ENCODE measurements around the gene PKNOX2. TPM values are rescaled to one million over a fixed set of nuclear protein-coding genes. Genes with fewer than 3 reads are reported as not detected.

PKNOX2 gene
- total and polyA plus RNA-seq, 10 of the 15 experiments (the other 5 are each of a cell fraction or from before 2014, with no cell fraction given), result not detected

DNA sequence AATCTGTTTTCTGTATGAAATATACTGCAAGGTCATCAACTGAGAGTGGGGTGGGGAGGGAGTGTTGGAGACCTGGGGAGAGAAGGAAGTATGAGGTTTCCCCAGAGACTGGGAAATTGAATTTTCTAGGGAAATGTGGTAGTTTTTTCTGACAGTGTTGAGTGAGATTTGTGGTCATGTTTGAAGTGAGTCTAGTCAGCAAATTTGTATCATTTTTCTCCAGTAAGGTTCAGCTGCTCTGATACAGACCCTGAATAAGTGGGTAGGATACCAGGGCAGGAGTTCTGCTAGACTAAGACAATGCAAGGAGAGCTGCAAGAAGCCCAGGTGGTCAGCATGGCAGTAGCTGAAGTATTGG, 112.0 kb downstream of the PKNOX2 start:
- Histone ChIP-seq H3K9ac (ENCODE audit: control insufficient read depth, insufficient read depth, low read length) (no peak overlapping the region), H4K20me1 (ENCODE audit: control insufficient read depth, insufficient read depth) (no peaks in the 10 kb centered on the region), H3K27ac (ENCODE audit: control insufficient read depth, insufficient read depth) (no peak overlapping the region), H3K36me3 (ENCODE audit: control insufficient read depth in 2 of 2, insufficient read depth in 2 of 2, low read length in 1 of 2) (no peaks in the 10 kb centered on the region), H3K79me2 (ENCODE audit: control insufficient read depth, insufficient read depth, low read length) (no peaks in the 10 kb centered on the region), H2AFZ (ENCODE audit: control insufficient read depth, low read depth, low read length) (no peak overlapping the region), H3K4me1 (ENCODE audit: control insufficient read depth, insufficient read depth, low read length) (no peaks in the 10 kb centered on the region), H3K9me3 (replicated peaks; ENCODE audit: control insufficient read depth, insufficient read depth, low read length) (no peaks in the 10 kb centered on the region), H3K4me3 (no peak overlapping the region), H3K4me2 (ENCODE audit: control insufficient read depth, insufficient read depth) (no peak overlapping the region), H3K27me3 (replicated peaks in 1 of 2; ENCODE audit: control insufficient read depth in 2 of 2, insufficient read depth in 2 of 2, low read length in 1 of 2) (peaks cover 5 to 8% of the 10 kb centered on the region in 2 experiments)
- ChIA-PET POLR2A (no interaction called here), RAD21 (ENCODE audit: unreplicated experiment) (no interaction called here), SMC1A (ENCODE audit: uncharacterized antibody, unreplicated experiment) (no interaction called here), CTCF (interaction anchor here (0.8 kb wide), 1 partner anchor 48 kb away, joined by 5 read pairs; no protein-coding TSS in a partner anchor)
- in situ Hi-C loops (cut with MboI), result no loop called here
- no peak for ATAC-seq
- intact Hi-C loops (cut with micrococcal nuclease; ENCODE audit: unreplicated experiment), result no loop called here
- no TSS peak for BruUV-seq (replicated peaks)
- no peak for FAIRE-seq
- DNase-seq (ENCODE audit: low read depth, low spot score), result no peak
- no peak for TF ChIP-seq CREM (IDR thresholded peaks at IDR 0.05; ENCODE audit: low read depth)
- no peak for TF ChIP-seq RUNX3 (IDR thresholded peaks at IDR 0.05; ENCODE audit: low read length)
- no peak for TF ChIP-seq SMC3 (IDR thresholded peaks at IDR 0.05; ENCODE audit: borderline replicate concordance, low read length)
- TF ChIP-seq PKNOX1 (IDR thresholded peaks at IDR 0.05), result no peak
- TF ChIP-seq, protein P1, sequence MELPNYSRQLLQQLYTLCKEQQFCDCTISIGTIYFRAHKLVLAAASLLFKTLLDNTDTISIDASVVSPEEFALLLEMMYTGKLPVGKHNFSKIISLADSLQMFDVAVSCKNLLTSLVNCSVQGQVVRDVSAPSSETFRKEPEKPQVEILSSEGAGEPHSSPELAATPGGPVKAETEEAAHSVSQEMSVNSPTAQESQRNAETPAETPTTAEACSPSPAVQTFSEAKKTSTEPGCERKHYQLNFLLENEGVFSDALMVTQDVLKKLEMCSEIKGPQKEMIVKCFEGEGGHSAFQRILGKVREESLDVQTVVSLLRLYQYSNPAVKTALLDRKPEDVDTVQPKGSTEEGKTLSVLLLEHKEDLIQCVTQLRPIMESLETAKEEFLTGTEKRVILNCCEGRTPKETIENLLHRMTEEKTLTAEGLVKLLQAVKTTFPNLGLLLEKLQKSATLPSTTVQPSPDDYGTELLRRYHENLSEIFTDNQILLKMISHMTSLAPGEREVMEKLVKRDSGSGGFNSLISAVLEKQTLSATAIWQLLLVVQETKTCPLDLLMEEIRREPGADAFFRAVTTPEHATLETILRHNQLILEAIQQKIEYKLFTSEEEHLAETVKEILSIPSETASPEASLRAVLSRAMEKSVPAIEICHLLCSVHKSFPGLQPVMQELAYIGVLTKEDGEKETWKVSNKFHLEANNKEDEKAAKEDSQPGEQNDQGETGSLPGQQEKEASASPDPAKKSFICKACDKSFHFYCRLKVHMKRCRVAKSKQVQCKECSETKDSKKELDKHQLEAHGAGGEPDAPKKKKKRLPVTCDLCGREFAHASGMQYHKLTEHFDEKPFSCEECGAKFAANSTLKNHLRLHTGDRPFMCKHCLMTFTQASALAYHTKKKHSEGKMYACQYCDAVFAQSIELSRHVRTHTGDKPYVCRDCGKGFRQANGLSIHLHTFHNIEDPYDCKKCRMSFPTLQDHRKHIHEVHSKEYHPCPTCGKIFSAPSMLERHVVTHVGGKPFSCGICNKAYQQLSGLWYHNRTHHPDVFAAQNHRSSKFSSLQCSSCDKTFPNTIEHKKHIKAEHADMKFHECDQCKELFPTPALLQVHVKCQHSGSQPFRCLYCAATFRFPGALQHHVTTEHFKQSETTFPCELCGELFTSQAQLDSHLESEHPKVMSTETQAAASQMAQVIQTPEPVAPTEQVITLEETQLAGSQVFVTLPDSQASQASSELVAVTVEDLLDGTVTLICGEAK (IDR thresholded peaks at IDR 0.05; ENCODE audit: borderline replicate concordance), result no peak
- no peak for TF ChIP-seq BCL11A (IDR thresholded peaks at IDR 0.05; ENCODE audit: low read depth, low read length)
- no peak for TF ChIP-seq BMI1 (IDR thresholded peaks at IDR 0.05; ENCODE audit: borderline replicate concordance)
- no peak for TF ChIP-seq CHD1 (IDR thresholded peaks at IDR 0.05; ENCODE audit: low read depth, low read length)
- TF ChIP-seq HDAC6 (IDR thresholded peaks at IDR 0.05; ENCODE audit: unreplicated experiment), result no peak
- TF ChIP-seq BACH1 (IDR thresholded peaks at IDR 0.05; ENCODE audit: borderline replicate concordance), result no peak
- TF ChIP-seq, protein P2, sequence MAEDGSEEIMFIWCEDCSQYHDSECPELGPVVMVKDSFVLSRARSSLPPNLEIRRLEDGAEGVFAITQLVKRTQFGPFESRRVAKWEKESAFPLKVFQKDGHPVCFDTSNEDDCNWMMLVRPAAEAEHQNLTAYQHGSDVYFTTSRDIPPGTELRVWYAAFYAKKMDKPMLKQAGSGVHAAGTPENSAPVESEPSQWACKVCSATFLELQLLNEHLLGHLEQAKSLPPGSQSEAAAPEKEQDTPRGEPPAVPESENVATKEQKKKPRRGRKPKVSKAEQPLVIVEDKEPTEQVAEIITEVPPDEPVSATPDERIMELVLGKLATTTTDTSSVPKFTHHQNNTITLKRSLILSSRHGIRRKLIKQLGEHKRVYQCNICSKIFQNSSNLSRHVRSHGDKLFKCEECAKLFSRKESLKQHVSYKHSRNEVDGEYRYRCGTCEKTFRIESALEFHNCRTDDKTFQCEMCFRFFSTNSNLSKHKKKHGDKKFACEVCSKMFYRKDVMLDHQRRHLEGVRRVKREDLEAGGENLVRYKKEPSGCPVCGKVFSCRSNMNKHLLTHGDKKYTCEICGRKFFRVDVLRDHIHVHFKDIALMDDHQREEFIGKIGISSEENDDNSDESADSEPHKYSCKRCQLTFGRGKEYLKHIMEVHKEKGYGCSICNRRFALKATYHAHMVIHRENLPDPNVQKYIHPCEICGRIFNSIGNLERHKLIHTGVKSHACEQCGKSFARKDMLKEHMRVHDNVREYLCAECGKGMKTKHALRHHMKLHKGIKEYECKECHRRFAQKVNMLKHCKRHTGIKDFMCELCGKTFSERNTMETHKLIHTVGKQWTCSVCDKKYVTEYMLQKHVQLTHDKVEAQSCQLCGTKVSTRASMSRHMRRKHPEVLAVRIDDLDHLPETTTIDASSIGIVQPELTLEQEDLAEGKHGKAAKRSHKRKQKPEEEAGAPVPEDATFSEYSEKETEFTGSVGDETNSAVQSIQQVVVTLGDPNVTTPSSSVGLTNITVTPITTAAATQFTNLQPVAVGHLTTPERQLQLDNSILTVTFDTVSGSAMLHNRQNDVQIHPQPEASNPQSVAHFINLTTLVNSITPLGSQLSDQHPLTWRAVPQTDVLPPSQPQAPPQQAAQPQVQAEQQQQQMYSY (CRISPR knock-in tag; IDR thresholded peaks at IDR 0.05), result no peak
- TF ChIP-seq ZNF207 (IDR thresholded peaks at IDR 0.05; ENCODE audit: borderline replicate concordance), result no peak
- TF ChIP-seq SRF (IDR thresholded peaks at IDR 0.05; ENCODE audit: low read depth in 2 of 2, low read length in 2 of 2), result no peak
- TF ChIP-seq CREB1 (IDR thresholded peaks at IDR 0.05; ENCODE audit: low read depth), result no peak
- no peak for TF ChIP-seq RELB (IDR thresholded peaks at IDR 0.05; ENCODE audit: low read depth)
- no peak for TF ChIP-seq LARP7 (IDR thresholded peaks at IDR 0.05)

Data from GM12878 (cell line).